Endothelial cell of umbilical vein (primary cell): Measurements from ENCODE around the gene GCNT1. TPM values are rescaled to one million over a fixed set of nuclear protein-coding genes. Genes with fewer than 3 reads are reported as not detected.

Experiments used
- BruUV-seq: library from RNA; stranded (reverse); fragments of 400-500 nt; replicated peaks from 2 replicates; lab custom pipeline; 2021; lab: Mats Ljungman, UMichigan
- CTCF ChIA-PET: fragments of 300-600, 350-600 bp; sonication (Branson Sonifier 250); formaldehyde crosslinking; loops from one replicate; lab custom pipeline; 2021; ENCODE audit warnings: antibody characterized with exemption, inconsistent platforms; lab: Charles Lee
- POLR2A ChIA-PET: fragments of 300-600, 350-600 bp; sonication (Branson Sonifier 250); formaldehyde crosslinking; loops from one replicate; lab custom pipeline; 2021; ENCODE audit warnings: antibody characterized with exemption, inconsistent platforms; lab: Charles Lee
- DNase-seq: peaks from one replicate; pipeline ENCODE4 v3.0.0-alpha.2; 2011; ENCODE audit warnings: low read depth, low spot score
- FAIRE-seq: peaks from 2 replicates; lab custom pipeline; 2011; peaks lifted over from hg19 to GRCh38; lab: Jason Lieb, UNC
- H2AFZ ChIP-seq: 2 replicates; pipeline ENCODE4 v1.6.0; 2012; ENCODE audit warnings: low read depth, low read length, control low read depth, inconsistent platforms
- H3K27ac ChIP-seq: 2 replicates; pipeline ENCODE4 v1.5.1; 2011; ENCODE audit warnings: low read depth, mild to moderate bottlenecking, control low read depth, low read length, moderate library complexity; ENCODE audit not compliant: insufficient read depth
- H3K27me3 ChIP-seq, 2 experiments: 2 replicates each; pipeline versions ENCODE4 v1.6.0 to v1.6.1; 2011; ENCODE audit warnings: low read length in 2 of 2, mixed read lengths in 1 of 2; ENCODE audit not compliant: control insufficient read depth in 2 of 2, insufficient read depth in 2 of 2
- H3K36me3 ChIP-seq, 2 experiments: 2 replicates in 1 of 2; 3 replicates in 1 of 2; pipeline ENCODE4 v1.5.1; 2011; ENCODE audit warnings: low read length in 2 of 2, mild to moderate bottlenecking in 1 of 2, moderate library complexity in 1 of 2; ENCODE audit not compliant: control insufficient read depth in 2 of 2, insufficient read depth in 2 of 2; ENCODE audit errors: extremely low read depth in 1 of 2
- H3K4me1 ChIP-seq: 3 replicates; pipeline ENCODE4 v1.5.1; 2011; ENCODE audit warnings: mild to moderate bottlenecking, low read length; ENCODE audit not compliant: control insufficient read depth, insufficient read depth; ENCODE audit errors: extremely low read depth
- H3K4me2 ChIP-seq: 2 replicates; pipeline ENCODE4 v1.6.1; 2011; ENCODE audit warnings: low read length, control low read depth, mixed read lengths; ENCODE audit not compliant: insufficient read depth
- H3K4me3 ChIP-seq, 3 experiments: fragments of 200-600 bp in 1 of 3; sonication (generic), shearing (Covaris generic) in 1 of 3; replicated peaks in 1 of 3; 2 replicates each; pipeline ENCODE4 v1.5.1; 2011 to 2016; ENCODE audit warnings: control low read depth in 3 of 3, low read length in 3 of 3, mild to moderate bottlenecking in 2 of 3, inconsistent platforms in 1 of 3, low read depth in 1 of 3, moderate library complexity in 1 of 3; ENCODE audit not compliant: insufficient read depth in 1 of 3
- H3K79me2 ChIP-seq: 2 replicates; pipeline ENCODE4 v1.6.0; 2012; ENCODE audit warnings: low read length, inconsistent platforms; ENCODE audit not compliant: control insufficient read depth, insufficient read depth
- H3K9ac ChIP-seq: replicated peaks from 2 replicates; pipeline ENCODE3; 2011; ENCODE audit warnings: low read length, control low read depth; ENCODE audit not compliant: insufficient read depth; ENCODE audit errors: extremely low read depth
- H3K9me1 ChIP-seq: replicated peaks from 3 replicates; pipeline ENCODE4 v1.6.0; 2011; ENCODE audit warnings: mild to moderate bottlenecking, low read length; ENCODE audit not compliant: control insufficient read depth, insufficient read depth; ENCODE audit errors: extremely low read depth
- H3K9me3 ChIP-seq: replicated peaks from 2 replicates; pipeline ENCODE4 v1.5.1; 2012; ENCODE audit warnings: low read length, inconsistent platforms; ENCODE audit not compliant: control insufficient read depth, insufficient read depth
- H4K20me1 ChIP-seq: replicated peaks from 2 replicates; pipeline ENCODE3; 2011; ENCODE audit warnings: mild to moderate bottlenecking, low read length; ENCODE audit not compliant: control insufficient read depth, insufficient read depth; ENCODE audit errors: extremely low read depth
- EZH2 ChIP-seq: IDR thresholded peaks from 2 replicates; pipeline ENCODE4 v1.6.1; 2012; ENCODE audit warnings: borderline replicate concordance, low read depth, mild to moderate bottlenecking, moderate library complexity, low read length, inconsistent platforms; ENCODE audit not compliant: severe bottlenecking
- FOS ChIP-seq: IDR thresholded peaks from 2 replicates; pipeline ENCODE4 v1.6.1; 2011; ENCODE audit warnings: mild to moderate bottlenecking, low read length, moderate library complexity, borderline replicate concordance; ENCODE audit not compliant: insufficient read depth
- GATA2 ChIP-seq: IDR thresholded peaks from 2 replicates; pipeline ENCODE4 v1.7.0; 2011; ENCODE audit warnings: low read depth, mild to moderate bottlenecking, moderate library complexity, mixed read lengths, low read length; ENCODE audit not compliant: insufficient read length, insufficient read depth
- JUN ChIP-seq: IDR thresholded peaks from 2 replicates; pipeline ENCODE4 v1.6.1; 2011; ENCODE audit warnings: borderline replicate concordance, low read depth; ENCODE audit not compliant: insufficient read length, insufficient read depth
- MYC ChIP-seq: IDR thresholded peaks from one replicate; pipeline ENCODE4 v1.6.1; 2011; ENCODE audit warnings: mild to moderate bottlenecking, low read depth, low read length
- POLR2A ChIP-seq: IDR thresholded peaks from 2 replicates; pipeline ENCODE4 v1.6.1; 2012; ENCODE audit warnings: low read depth, mild to moderate bottlenecking, control low read depth, low read length
- POLR2AphosphoS5 ChIP-seq: IDR thresholded peaks from 2 replicates; pipeline ENCODE4 v1.6.1; 2012; ENCODE audit warnings: low read depth, mild to moderate bottlenecking, control low read depth, low read length, moderate library complexity; ENCODE audit not compliant: insufficient read depth
- dilution Hi-C: fragments of 300-500 bp; cut with MboI; formaldehyde crosslinking; loops from one replicate; pipeline ENCODE4 v1.15.0; 2019; ENCODE audit warnings: low sequenced_read_pairs; ENCODE audit not compliant: extremely low pct_ligation_motif_present
- intact Hi-C: fragments of 100-400 bp; cut with micrococcal nuclease; formaldehyde crosslinking; loops from one replicate; pipeline ENCODE4 v1.10.0; 2022
- polyA plus RNA-seq, 4 experiments: library from polyadenylated mRNA; depleted of rRNA in 3 of 4; stranded (reverse) in 3 of 4; unstranded in 1 of 4; fragments of >200 nt; gene quantifications; 2 replicates each; pipeline versions ENCODE4 v1.2.1 to v1.2.3, GENCODE V29; 2011 to 2012; ENCODE audit warnings: missing spikeins in 1 of 4
- total RNA-seq: library from RNA; stranded (reverse); gene quantifications from 2 replicates; pipeline ENCODE4 v1.2.3, GENCODE V29; 2021
- TF ChIP-seq, protein P1 (sequence below), 2 donors: IDR thresholded peaks; 1 replicate in 1 of 2; 2 replicates in 1 of 2; pipeline ENCODE4 v1.5.1; 2011; ENCODE audit warnings: low read length in 2 of 2, mild to moderate bottlenecking in 2 of 2, moderate library complexity in 2 of 2, control low read depth in 1 of 2, inconsistent platforms in 1 of 2, low read depth in 1 of 2; ENCODE audit not compliant: insufficient read depth in 1 of 2; ENCODE audit errors: extremely low read depth in 1 of 2
- TF ChIP-seq, protein P2 (sequence below): IDR thresholded peaks from 2 replicates; pipeline ENCODE4 v1.6.1; 2011; ENCODE audit not compliant: insufficient read depth, insufficient read length

Gene GCNT1
- total and polyA plus RNA-seq, 2 donors (not counting 3 experiments of a cell fraction or from before 2014, with no cell fraction given) = 18.1 to 30.9 TPM

DNA sequence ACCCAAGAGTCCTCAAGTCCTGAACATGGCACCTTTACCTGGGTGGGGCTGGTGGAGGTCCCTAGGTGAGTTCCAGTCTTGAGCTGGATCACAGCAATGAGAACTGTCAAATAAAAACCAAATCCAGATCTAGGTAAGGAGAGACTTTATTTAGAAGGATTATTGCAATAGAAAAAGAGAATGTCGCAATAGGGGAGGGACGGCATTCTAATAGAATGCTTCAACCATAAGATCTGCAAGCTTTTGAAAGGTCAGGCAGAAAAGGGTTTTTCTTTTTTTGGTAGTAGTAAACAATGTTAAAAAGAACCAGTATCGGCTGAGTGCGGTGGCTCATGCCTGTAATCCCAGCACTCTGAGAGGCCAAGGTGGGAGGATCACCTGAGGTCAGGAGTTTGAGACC lies 5.2 kb upstream of the GCNT1 start:
- Histone ChIP-seq H3K27me3 (no peaks in the 10 kb centered on the region), H3K36me3 (no peaks in the 10 kb centered on the region), H3K79me2 (no peaks in the 10 kb centered on the region), H3K4me1 (peaks cover 15% of the 10 kb centered on the region), H3K4me2 (no peak overlapping the region), H3K27ac (no peak overlapping the region), H3K9me3 (no peaks in the 10 kb centered on the region), H4K20me1 (no peaks in the 10 kb centered on the region), H3K9ac (no peak overlapping the region), H3K4me3 (no peak overlapping the region), H3K9me1 (no peaks in the 10 kb centered on the region), H2AFZ (no peak overlapping the region)
- no TSS peak for BruUV-seq
- FAIRE-seq = no peak
- ChIA-PET POLR2A (no interaction called here), CTCF (no interaction called here)
- DNase-seq = no peak
- no peak for TF ChIP-seq FOS
- TF ChIP-seq EZH2 = no peak
- TF ChIP-seq, protein P1, sequence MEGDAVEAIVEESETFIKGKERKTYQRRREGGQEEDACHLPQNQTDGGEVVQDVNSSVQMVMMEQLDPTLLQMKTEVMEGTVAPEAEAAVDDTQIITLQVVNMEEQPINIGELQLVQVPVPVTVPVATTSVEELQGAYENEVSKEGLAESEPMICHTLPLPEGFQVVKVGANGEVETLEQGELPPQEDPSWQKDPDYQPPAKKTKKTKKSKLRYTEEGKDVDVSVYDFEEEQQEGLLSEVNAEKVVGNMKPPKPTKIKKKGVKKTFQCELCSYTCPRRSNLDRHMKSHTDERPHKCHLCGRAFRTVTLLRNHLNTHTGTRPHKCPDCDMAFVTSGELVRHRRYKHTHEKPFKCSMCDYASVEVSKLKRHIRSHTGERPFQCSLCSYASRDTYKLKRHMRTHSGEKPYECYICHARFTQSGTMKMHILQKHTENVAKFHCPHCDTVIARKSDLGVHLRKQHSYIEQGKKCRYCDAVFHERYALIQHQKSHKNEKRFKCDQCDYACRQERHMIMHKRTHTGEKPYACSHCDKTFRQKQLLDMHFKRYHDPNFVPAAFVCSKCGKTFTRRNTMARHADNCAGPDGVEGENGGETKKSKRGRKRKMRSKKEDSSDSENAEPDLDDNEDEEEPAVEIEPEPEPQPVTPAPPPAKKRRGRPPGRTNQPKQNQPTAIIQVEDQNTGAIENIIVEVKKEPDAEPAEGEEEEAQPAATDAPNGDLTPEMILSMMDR (IDR thresholded peaks at IDR 0.05; ENCODE audit: extremely low read depth in 1 of 2, insufficient read depth in 1 of 2, low read depth in 1 of 2, low read length in 2 of 2) = no peak
- TF ChIP-seq, protein P2, sequence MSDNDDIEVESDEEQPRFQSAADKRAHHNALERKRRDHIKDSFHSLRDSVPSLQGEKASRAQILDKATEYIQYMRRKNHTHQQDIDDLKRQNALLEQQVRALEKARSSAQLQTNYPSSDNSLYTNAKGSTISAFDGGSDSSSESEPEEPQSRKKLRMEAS = no peak
- no peak for TF ChIP-seq GATA2
- no peak for TF ChIP-seq MYC
- no peak for TF ChIP-seq POLR2A
- no peak for TF ChIP-seq POLR2AphosphoS5
- no peak for TF ChIP-seq JUN
- intact Hi-C loops (loop anchor here (10.0 kb wide), 1 partner anchor 561 kb away; the partner anchor contains the start of gene FOXB2), dilution Hi-C loops (no loop called here)
